K562 (cell line): Measurements from ENCODE around the gene FASN.

Source experiments
- CCNT2 ChIP-seq: IDR thresholded peaks from 2 replicates; pipeline ENCODE4 v1.6.1; 2011; ENCODE audit warnings: borderline replicate concordance, low read depth, mild to moderate bottlenecking, moderate library complexity, mixed read lengths, low read length; ENCODE audit not compliant: insufficient read length; ENCODE audit errors: extremely low read depth
- GMEB1 ChIP-seq: fragments of 250-450 bp; sonication (Bioruptor Pico); IDR thresholded peaks from 2 replicates; pipeline ENCODE4 v1.4.0; 2020; ENCODE audit warnings: mild to moderate bottlenecking
- MECOM ChIP-seq: fragments of 250-450 bp; sonication (Bioruptor Pico); IDR thresholded peaks from 2 replicates; pipeline ENCODE4 v1.8.0; 2022; ENCODE audit warnings: inconsistent platforms
- MXI1 ChIP-seq: IDR thresholded peaks from 2 replicates; pipeline ENCODE4 v1.6.1; 2011; ENCODE audit warnings: low read depth, mild to moderate bottlenecking, improper control_type of control experiment, low read length
- PYGO2 ChIP-seq: fragments of 450-650 bp; IDR thresholded peaks from 2 replicates; pipeline ENCODE4 v1.6.1; 2016; ENCODE audit warnings: mild to moderate bottlenecking, missing genetic modification characterization, moderate library complexity, missing compliant biosample characterization
- RNF2 ChIP-seq: sonication (generic); IDR thresholded peaks from 2 replicates; pipeline ENCODE4 v1.6.1; 2016
- SAP30 ChIP-seq: fragments of 200-600 bp; sonication (generic); IDR thresholded peaks from 2 replicates; pipeline ENCODE4 v1.6.1; 2012; ENCODE audit warnings: borderline replicate concordance, low read depth, mild to moderate bottlenecking, moderate library complexity, low read length, control low read depth, inconsistent platforms; ENCODE audit not compliant: insufficient read depth, poor library complexity, severe bottlenecking
- TAF1 ChIP-seq: IDR thresholded peaks from 2 replicates; pipeline ENCODE4 v1.6.1; 2011; ENCODE audit warnings: mild to moderate bottlenecking, low read length, moderate library complexity; ENCODE audit not compliant: insufficient read depth, control insufficient read depth, severe bottlenecking; ENCODE audit errors: extremely low read depth
- ZNF583 ChIP-seq: fragments of 250-450 bp; sonication (Bioruptor Pico); IDR thresholded peaks from 2 replicates; pipeline ENCODE4 v1.4.0; 2020
- ZZZ3 ChIP-seq: fragments of 450-650 bp; IDR thresholded peaks from 2 replicates; pipeline ENCODE4 v1.6.1; 2016; ENCODE audit warnings: antibody characterized with exemption, mild to moderate bottlenecking, moderate library complexity

GRCh38 chr17:82028966-82029365 is 69.1 kb downstream of the FASN start:
- no peak for TF ChIP-seq SAP30
- TF ChIP-seq CCNT2, result no peak
- no peak for TF ChIP-seq ZNF583
- TF ChIP-seq MXI1, result no peak
- no peak for TF ChIP-seq ZZZ3
- TF ChIP-seq RNF2, result no peak
- TF ChIP-seq GMEB1 (CRISPR knock-in tag), result no peak
- no peak for TF ChIP-seq TAF1
- TF ChIP-seq PYGO2, result no peak
- no peak for TF ChIP-seq MECOM (CRISPR knock-in tag)
